ENCODE data around the gene GATA2.

DNA sequence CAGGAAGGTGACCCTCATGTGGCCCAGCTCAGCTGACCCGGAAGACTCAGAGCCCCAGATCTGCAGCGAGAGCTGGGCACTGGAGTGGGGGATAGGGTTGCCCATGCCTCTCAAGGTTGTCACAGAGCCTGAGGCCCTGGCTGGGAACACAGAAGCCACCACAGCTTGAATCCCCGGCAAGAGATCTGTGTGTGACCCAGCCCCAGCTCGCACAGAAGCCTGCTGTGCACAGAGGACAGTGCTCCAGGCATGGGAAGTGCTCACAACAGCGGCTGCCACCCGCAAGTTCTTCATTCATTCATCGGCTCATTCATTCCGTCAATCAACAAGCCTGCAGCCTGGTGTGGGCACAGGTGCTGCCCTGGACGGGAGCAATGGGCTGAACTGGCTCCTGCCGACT, 62.7 kb downstream of the GATA2 start:
- TF ChIP-seq, protein P1, sequence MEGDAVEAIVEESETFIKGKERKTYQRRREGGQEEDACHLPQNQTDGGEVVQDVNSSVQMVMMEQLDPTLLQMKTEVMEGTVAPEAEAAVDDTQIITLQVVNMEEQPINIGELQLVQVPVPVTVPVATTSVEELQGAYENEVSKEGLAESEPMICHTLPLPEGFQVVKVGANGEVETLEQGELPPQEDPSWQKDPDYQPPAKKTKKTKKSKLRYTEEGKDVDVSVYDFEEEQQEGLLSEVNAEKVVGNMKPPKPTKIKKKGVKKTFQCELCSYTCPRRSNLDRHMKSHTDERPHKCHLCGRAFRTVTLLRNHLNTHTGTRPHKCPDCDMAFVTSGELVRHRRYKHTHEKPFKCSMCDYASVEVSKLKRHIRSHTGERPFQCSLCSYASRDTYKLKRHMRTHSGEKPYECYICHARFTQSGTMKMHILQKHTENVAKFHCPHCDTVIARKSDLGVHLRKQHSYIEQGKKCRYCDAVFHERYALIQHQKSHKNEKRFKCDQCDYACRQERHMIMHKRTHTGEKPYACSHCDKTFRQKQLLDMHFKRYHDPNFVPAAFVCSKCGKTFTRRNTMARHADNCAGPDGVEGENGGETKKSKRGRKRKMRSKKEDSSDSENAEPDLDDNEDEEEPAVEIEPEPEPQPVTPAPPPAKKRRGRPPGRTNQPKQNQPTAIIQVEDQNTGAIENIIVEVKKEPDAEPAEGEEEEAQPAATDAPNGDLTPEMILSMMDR (IDR thresholded peaks at IDR 0.05), result no peak
- TF ChIP-seq POLR2A (IDR thresholded peaks at IDR 0.05), result no peak

All from prostate gland (tissue), 2 donors.